Ramos (cell line): ENCODE measurements around the gene MOB4.
"Not testable (repeated sequence)": the region's sequence is repeated elsewhere in the genome, so short reads cannot be mapped to it uniquely, and the experiment has no call there.

Experiments
- in situ Hi-C: fragments of 300-500 bp; cut with MboI; formaldehyde crosslinking; loops from one replicate; pipeline ENCODE4 v1.14.3; 2022; ENCODE audit warnings: low sequenced_read_pairs; ENCODE audit not compliant: unreplicated experiment

MOB4 gene

GRCh38 chr2:197577446-197577845 lies 61.6 kb downstream of the MOB4 start:
- in situ Hi-C loops, result no loop called here

GRCh38 chr2:197578294-197578693 lies 62.4 kb downstream of the MOB4 start:
- in situ Hi-C loops, result not testable (repeated sequence)

GRCh38 chr2:197580166-197580565 lies 64.3 kb downstream of the MOB4 start:
- in situ Hi-C loops, result not testable (repeated sequence)

DNA sequence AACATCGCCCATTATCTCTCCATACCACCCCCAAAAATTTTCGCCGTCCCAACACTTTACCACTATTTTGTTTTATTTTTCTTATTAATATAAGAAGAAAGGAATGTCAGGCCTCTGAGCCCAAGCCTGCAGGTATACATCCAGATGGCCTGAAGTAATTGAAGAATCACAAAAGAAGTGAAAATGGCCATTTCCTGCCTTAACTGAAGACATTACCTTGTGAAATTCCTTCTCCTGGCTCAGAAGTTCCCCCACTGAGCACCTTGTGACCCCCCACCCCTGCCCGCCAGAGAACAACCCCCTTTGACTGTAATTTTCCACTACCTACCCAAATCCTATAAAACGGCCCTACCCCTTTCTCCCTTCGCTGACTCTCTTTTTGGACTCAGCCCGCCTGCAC lies 71.4 kb downstream of the MOB4 start:
- in situ Hi-C loops, result not testable (repeated sequence)

GRCh38 chr2:197591339-197592072 lies 75.6 kb downstream of the MOB4 start:
- in situ Hi-C loops, result no loop called here

DNA sequence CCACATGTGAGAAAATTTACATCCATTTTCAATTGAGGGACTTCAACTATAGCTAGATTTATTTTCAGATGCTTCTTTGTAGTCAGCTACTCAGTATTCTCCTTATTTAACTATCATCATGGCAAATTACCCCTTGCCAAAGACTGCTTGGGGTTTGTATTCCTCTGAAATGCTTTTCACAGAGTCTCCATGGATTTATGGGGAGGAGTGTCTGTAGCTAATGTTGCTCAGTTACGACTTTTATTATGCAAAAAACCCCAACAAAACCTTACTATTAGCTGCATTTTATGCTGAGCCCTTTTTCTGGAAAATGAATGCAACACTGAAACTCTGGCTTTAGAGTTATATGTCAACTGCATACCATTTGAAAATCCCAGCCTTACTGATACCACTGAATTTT lies 80.9 kb downstream of the MOB4 start:
- in situ Hi-C loops, result no loop called here

- in situ Hi-C loops, result no loop called here
These were observed 81.3 kb downstream of the MOB4 start for GRCh38 chr2:197597166-197597565.

DNA sequence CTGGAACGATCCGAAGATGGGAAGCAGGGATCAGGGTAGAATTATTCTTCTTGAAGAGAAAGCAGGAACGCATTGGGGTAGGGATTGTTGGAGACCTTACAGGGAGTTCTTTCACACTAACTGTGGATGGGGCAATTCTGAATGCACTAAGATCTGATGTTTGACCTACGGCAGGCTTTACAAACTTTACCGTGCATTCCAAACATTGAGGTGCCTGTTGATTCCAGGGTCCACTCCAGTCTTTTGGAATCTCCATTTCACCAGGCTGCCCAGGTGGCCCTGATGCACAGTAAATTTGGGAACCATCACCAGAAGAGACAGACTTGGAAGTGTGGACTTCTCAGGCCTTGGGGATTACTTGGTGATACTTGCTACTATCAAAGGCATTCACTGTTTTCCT lies 82.6 kb downstream of the MOB4 start:
- in situ Hi-C loops, result no loop called here

- in situ Hi-C loops, result no loop called here
These were observed 83.6 kb downstream of the MOB4 start for GRCh38 chr2:197599285-197599965.

- in situ Hi-C loops, result no loop called here
These were observed 84.4 kb downstream of the MOB4 start for GRCh38 chr2:197600306-197600705.

DNA sequence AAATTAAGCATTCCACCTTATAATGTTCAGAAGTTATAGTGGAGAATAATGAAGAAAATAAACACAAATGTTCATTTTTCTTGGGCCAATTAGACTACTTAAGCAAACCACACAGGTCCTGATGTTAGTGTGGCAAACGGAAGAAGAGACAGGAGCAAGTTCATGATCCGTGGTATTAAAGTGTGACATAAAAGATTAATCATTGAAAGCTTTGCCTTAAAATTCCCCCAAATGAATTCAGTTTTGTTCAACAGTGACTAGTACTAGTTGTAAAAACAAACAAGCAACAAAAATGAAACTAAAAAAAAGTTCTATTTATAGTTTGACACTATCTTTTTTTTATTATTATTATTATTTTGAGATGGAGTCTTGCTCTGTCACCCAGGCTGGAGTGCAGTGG lies 85.9 kb downstream of the MOB4 start:
- in situ Hi-C loops, result no loop called here
